SK-N-SH treated with all-trans-retinoic acid at 6 μM for 48 hours (cell line): ENCODE measurements around the gene OLA1.

Source experiments
- ATAC-seq: fragments of 200-7000 bp; cut with Tn5 transposase; 3 replicates; pipeline ENCODE4 v1.9.1; 2020; ENCODE audit warnings: mild to moderate bottlenecking, moderate library complexity
- ARNTL ChIP-seq: fragments of 450-650 bp; formaldehyde crosslinking; IDR thresholded peaks from 2 replicates; pipeline ENCODE4 v1.5.0; 2020; ENCODE audit warnings: low read depth, mild to moderate bottlenecking, moderate library complexity, borderline replicate concordance
- CSDC2 ChIP-seq: fragments of 250-450 bp; sonication (Bioruptor Pico); IDR thresholded peaks from 2 replicates; pipeline ENCODE4 v1.5.0; 2020; ENCODE audit warnings: mild to moderate bottlenecking, moderate library complexity
- ESRRG ChIP-seq: fragments of 250-450 bp; sonication (Bioruptor Pico); IDR thresholded peaks from 2 replicates; pipeline ENCODE4 v1.6.1; 2021; ENCODE audit warnings: mild to moderate bottlenecking
- GLIS3 ChIP-seq: fragments of 250-450 bp; sonication (Bioruptor Pico); IDR thresholded peaks from 2 replicates; pipeline ENCODE4 v1.5.0; 2020; ENCODE audit warnings: mild to moderate bottlenecking, moderate library complexity
- ISL1 ChIP-seq: fragments of 250-450 bp; sonication (Bioruptor Pico); IDR thresholded peaks from 2 replicates; pipeline ENCODE4 v2.1.2; 2022; ENCODE audit warnings: mild to moderate bottlenecking, moderate library complexity
- OSR1 ChIP-seq: fragments of 250-450 bp; sonication (Bioruptor Pico); IDR thresholded peaks from 2 replicates; pipeline ENCODE4 v1.8.0; 2022; ENCODE audit warnings: moderate library complexity, mild to moderate bottlenecking, inconsistent platforms
- PPARA ChIP-seq: fragments of 250-450 bp; sonication (Bioruptor Pico); IDR thresholded peaks from 2 replicates; pipeline ENCODE4 v1.5.0; 2020; ENCODE audit warnings: mild to moderate bottlenecking, borderline replicate concordance
- RARB ChIP-seq: fragments of 250-450 bp; sonication (Bioruptor Pico); IDR thresholded peaks from 2 replicates; pipeline ENCODE4 v1.8.0; 2021; ENCODE audit warnings: mild to moderate bottlenecking, moderate library complexity
- SNAI2 ChIP-seq: fragments of 250-450 bp; sonication (Bioruptor Pico); IDR thresholded peaks from 2 replicates; pipeline ENCODE4 v1.5.0; 2020; ENCODE audit warnings: mild to moderate bottlenecking, moderate library complexity
- TCF4 ChIP-seq: fragments of 250-450 bp; sonication (Bioruptor Pico); IDR thresholded peaks from 2 replicates; pipeline ENCODE4 v1.8.0; 2021; ENCODE audit warnings: mild to moderate bottlenecking, moderate library complexity, borderline replicate concordance
- TOX ChIP-seq: fragments of 250-450 bp; sonication (Bioruptor Pico); IDR thresholded peaks from 2 replicates; pipeline ENCODE4 v1.8.0; 2021; ENCODE audit warnings: mild to moderate bottlenecking, moderate library complexity, borderline replicate concordance
- ZC3H10 ChIP-seq: fragments of 250-450 bp; sonication (Bioruptor Pico); IDR thresholded peaks from 2 replicates; pipeline ENCODE4 v1.5.1; 2021; ENCODE audit warnings: mild to moderate bottlenecking, moderate library complexity
- ZFP3 ChIP-seq: fragments of 250-450 bp; sonication (Bioruptor Pico); IDR thresholded peaks from 2 replicates; pipeline ENCODE4 v1.5.0; 2020; ENCODE audit warnings: mild to moderate bottlenecking, moderate library complexity
- ZFP30 ChIP-seq: fragments of 450-650 bp; formaldehyde crosslinking; IDR thresholded peaks from 2 replicates; pipeline ENCODE4 v1.5.0; 2022; ENCODE audit warnings: mild to moderate bottlenecking, moderate library complexity
- ZNF565 ChIP-seq: fragments of 450-650 bp; formaldehyde crosslinking; conservative IDR thresholded peaks from 2 replicates; pipeline ENCODE4 v1.5.0; 2020; ENCODE audit warnings: low read depth, mild to moderate bottlenecking, moderate library complexity
- ZNF70 ChIP-seq: fragments of 450-650 bp; formaldehyde crosslinking; IDR thresholded peaks from 2 replicates; pipeline ENCODE4 v1.5.0; 2020; ENCODE audit warnings: mild to moderate bottlenecking, moderate library complexity
- ZNF8 ChIP-seq: fragments of 450-650 bp; formaldehyde crosslinking; IDR thresholded peaks from 2 replicates; pipeline ENCODE4 v1.5.0; 2020; ENCODE audit warnings: mild to moderate bottlenecking, moderate library complexity
- TF ChIP-seq, protein P1 (sequence below): fragments of 250-450 bp; sonication (Bioruptor Pico); IDR thresholded peaks from 2 replicates; pipeline ENCODE4 v1.5.1; 2020; ENCODE audit warnings: low read depth, mild to moderate bottlenecking, moderate library complexity
- TF ChIP-seq, protein P2 (sequence below): fragments of 250-450 bp; sonication (Bioruptor Pico); IDR thresholded peaks from 2 replicates; pipeline ENCODE4 v1.8.0; 2020; ENCODE audit warnings: mild to moderate bottlenecking, moderate library complexity, borderline replicate concordance
- TF ChIP-seq, protein P3 (sequence below): fragments of 250-450 bp; sonication (Bioruptor Pico); IDR thresholded peaks from 2 replicates; pipeline ENCODE4 v1.5.1; 2021; ENCODE audit warnings: mild to moderate bottlenecking, moderate library complexity
- TF ChIP-seq, protein P4 (sequence below): fragments of 250-450 bp; sonication (Bioruptor Pico); IDR thresholded peaks from 2 replicates; pipeline ENCODE4 v1.5.0; 2020; ENCODE audit warnings: mild to moderate bottlenecking, moderate library complexity
- TF ChIP-seq, protein P5 (sequence below): fragments of 250-450 bp; sonication (Bioruptor Pico); IDR thresholded peaks from 2 replicates; pipeline ENCODE4 v1.8.0; 2021; ENCODE audit warnings: low read depth, mild to moderate bottlenecking, moderate library complexity, borderline replicate concordance

OLA1 gene

DNA sequence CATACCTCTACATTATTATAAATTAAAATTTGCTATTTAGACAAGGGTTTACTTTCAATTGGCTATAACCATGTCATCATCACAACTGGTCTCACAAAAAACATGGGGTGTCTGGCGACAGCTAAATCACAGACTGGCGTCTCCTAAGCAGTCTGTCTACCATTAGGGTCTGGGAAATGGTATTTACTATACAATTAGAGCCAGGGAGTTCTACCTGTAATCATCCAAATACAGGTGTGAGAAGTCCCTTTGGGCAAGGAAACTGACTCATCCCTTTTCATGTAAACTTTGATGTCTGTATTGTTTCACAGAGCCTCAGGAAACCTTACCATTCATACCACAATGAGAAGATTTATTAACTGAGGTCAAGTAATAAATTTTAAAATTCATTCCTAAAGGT lies 126.7 kb downstream of the OLA1 start:
- no peak for TF ChIP-seq ZFP30 (CRISPR knock-in tag)
- TF ChIP-seq ZFP3 (CRISPR knock-in tag), result no peak
- TF ChIP-seq, protein P1, sequence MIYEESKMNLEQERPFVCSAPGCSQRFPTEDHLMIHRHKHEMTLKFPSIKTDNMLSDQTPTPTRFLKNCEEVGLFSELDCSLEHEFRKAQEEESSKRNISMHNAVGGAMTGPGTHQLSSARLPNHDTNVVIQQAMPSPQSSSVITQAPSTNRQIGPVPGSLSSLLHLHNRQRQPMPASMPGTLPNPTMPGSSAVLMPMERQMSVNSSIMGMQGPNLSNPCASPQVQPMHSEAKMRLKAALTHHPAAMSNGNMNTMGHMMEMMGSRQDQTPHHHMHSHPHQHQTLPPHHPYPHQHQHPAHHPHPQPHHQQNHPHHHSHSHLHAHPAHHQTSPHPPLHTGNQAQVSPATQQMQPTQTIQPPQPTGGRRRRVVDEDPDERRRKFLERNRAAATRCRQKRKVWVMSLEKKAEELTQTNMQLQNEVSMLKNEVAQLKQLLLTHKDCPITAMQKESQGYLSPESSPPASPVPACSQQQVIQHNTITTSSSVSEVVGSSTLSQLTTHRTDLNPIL (CRISPR knock-in tag), result no peak
- TF ChIP-seq, protein P2, sequence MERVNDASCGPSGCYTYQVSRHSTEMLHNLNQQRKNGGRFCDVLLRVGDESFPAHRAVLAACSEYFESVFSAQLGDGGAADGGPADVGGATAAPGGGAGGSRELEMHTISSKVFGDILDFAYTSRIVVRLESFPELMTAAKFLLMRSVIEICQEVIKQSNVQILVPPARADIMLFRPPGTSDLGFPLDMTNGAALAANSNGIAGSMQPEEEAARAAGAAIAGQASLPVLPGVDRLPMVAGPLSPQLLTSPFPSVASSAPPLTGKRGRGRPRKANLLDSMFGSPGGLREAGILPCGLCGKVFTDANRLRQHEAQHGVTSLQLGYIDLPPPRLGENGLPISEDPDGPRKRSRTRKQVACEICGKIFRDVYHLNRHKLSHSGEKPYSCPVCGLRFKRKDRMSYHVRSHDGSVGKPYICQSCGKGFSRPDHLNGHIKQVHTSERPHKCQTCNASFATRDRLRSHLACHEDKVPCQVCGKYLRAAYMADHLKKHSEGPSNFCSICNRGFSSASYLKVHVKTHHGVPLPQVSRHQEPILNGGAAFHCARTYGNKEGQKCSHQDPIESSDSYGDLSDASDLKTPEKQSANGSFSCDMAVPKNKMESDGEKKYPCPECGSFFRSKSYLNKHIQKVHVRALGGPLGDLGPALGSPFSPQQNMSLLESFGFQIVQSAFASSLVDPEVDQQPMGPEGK (CRISPR knock-in tag), result no peak
- TF ChIP-seq ISL1, result no peak
- TF ChIP-seq, protein P3, sequence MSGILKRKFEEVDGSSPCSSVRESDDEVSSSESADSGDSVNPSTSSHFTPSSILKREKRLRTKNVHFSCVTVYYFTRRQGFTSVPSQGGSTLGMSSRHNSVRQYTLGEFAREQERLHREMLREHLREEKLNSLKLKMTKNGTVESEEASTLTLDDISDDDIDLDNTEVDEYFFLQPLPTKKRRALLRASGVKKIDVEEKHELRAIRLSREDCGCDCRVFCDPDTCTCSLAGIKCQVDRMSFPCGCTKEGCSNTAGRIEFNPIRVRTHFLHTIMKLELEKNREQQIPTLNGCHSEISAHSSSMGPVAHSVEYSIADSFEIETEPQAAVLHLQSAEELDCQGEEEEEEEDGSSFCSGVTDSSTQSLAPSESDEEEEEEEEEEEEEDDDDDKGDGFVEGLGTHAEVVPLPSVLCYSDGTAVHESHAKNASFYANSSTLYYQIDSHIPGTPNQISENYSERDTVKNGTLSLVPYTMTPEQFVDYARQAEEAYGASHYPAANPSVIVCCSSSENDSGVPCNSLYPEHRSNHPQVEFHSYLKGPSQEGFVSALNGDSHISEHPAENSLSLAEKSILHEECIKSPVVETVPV, result no peak
- no peak for TF ChIP-seq ZNF565
- TF ChIP-seq, protein P4, sequence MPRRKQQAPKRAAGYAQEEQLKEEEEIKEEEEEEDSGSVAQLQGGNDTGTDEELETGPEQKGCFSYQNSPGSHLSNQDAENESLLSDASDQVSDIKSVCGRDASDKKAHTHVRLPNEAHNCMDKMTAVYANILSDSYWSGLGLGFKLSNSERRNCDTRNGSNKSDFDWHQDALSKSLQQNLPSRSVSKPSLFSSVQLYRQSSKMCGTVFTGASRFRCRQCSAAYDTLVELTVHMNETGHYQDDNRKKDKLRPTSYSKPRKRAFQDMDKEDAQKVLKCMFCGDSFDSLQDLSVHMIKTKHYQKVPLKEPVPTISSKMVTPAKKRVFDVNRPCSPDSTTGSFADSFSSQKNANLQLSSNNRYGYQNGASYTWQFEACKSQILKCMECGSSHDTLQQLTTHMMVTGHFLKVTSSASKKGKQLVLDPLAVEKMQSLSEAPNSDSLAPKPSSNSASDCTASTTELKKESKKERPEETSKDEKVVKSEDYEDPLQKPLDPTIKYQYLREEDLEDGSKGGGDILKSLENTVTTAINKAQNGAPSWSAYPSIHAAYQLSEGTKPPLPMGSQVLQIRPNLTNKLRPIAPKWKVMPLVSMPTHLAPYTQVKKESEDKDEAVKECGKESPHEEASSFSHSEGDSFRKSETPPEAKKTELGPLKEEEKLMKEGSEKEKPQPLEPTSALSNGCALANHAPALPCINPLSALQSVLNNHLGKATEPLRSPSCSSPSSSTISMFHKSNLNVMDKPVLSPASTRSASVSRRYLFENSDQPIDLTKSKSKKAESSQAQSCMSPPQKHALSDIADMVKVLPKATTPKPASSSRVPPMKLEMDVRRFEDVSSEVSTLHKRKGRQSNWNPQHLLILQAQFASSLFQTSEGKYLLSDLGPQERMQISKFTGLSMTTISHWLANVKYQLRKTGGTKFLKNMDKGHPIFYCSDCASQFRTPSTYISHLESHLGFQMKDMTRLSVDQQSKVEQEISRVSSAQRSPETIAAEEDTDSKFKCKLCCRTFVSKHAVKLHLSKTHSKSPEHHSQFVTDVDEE (CRISPR knock-in tag), result no peak
- TF ChIP-seq TCF4 (CRISPR knock-in tag), result no peak
- no peak for TF ChIP-seq ZNF70 (CRISPR knock-in tag)
- TF ChIP-seq SNAI2 (CRISPR knock-in tag), result no peak
- TF ChIP-seq ZNF8, result no peak
- TF ChIP-seq ZC3H10, result no peak
- TF ChIP-seq TOX (CRISPR knock-in tag), result no peak
- no peak for TF ChIP-seq OSR1
- TF ChIP-seq, protein P5, sequence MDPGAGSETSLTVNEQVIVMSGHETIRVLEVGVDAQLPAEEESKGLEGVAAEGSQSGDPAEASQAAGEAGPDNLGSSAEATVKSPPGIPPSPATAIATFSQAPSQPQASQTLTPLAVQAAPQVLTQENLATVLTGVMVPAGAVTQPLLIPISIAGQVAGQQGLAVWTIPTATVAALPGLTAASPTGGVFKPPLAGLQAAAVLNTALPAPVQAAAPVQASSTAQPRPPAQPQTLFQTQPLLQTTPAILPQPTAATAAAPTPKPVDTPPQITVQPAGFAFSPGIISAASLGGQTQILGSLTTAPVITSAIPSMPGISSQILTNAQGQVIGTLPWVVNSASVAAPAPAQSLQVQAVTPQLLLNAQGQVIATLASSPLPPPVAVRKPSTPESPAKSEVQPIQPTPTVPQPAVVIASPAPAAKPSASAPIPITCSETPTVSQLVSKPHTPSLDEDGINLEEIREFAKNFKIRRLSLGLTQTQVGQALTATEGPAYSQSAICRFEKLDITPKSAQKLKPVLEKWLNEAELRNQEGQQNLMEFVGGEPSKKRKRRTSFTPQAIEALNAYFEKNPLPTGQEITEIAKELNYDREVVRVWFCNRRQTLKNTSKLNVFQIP, result no peak
- TF ChIP-seq ARNTL (CRISPR knock-in tag), result no peak
- no peak for TF ChIP-seq ESRRG (CRISPR knock-in tag)
- no peak for TF ChIP-seq GLIS3

DNA sequence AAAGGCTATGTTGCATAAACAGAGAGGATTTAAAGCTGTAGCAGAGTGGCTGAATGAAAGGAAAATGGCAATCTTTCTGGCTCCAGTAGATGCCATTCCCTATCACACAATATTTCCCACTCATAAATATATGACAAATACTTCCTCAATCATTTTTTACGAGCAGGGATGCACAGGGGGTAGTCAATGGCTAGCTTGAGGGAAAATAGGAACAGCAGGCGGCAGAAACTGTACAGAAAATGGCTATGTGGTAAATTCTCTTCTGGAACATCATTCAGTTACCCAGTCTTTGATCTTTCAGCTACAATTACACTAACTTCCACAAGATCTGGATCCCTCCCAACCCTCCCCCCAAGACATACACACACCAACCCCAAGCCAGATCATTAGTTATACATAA lies 127.2 kb downstream of the OLA1 start:
- ATAC-seq, result no peak
- TF ChIP-seq CSDC2 (CRISPR knock-in tag), result no peak
- TF ChIP-seq PPARA, result no peak
- no peak for TF ChIP-seq RARB
- TF ChIP-seq ZNF565, result no peak
- TF ChIP-seq SNAI2 (CRISPR knock-in tag), result no peak
- no peak for TF ChIP-seq OSR1
- TF ChIP-seq, protein P2 (CRISPR knock-in tag), result no peak
- TF ChIP-seq ZFP3 (CRISPR knock-in tag), result no peak
- TF ChIP-seq ZFP30 (CRISPR knock-in tag), result no peak
- TF ChIP-seq GLIS3, result no peak
- TF ChIP-seq, protein P5, result no peak
- TF ChIP-seq, protein P1 (CRISPR knock-in tag), result no peak
- TF ChIP-seq, protein P4 (CRISPR knock-in tag), result no peak
- no peak for TF ChIP-seq ZNF70 (CRISPR knock-in tag)

More for the DNA sequence above, 126.7 kb downstream of the OLA1 start:
- ATAC-seq, result no peak
